ENCODE results near the gene HAPLN1.

The HAPLN1 gene

GRCh38 chr5:83718936-83719495, 1.6 kb downstream of the HAPLN1 start:
- H3K4me3 ChIP-seq (ENCODE audit: low read length) = no peak overlapping the region
- TF ChIP-seq CTCF (IDR thresholded peaks at IDR 0.05; ENCODE audit: insufficient read depth, low read depth, low read length, missing control alignments) = no peak
- no peak for DNase-seq (ENCODE audit: low read depth)

- peak; percentile 69 for DNase-seq (ENCODE audit: low read depth)
- peak; percentile 89 for TF ChIP-seq CTCF (IDR thresholded peaks at IDR 0.05; ENCODE audit: insufficient read depth, low read depth, low read length, missing control alignments)
- no peak overlapping the region for H3K4me3 ChIP-seq (ENCODE audit: low read length)
These were observed 2.3 kb downstream of the HAPLN1 start for GRCh38 chr5:83718195-83718825.

GRCh38 chr5:83715236-83716065, 5.2 kb downstream of the HAPLN1 start:
- DNase-seq (ENCODE audit: low read depth) = peak; percentile 45
- H3K4me3 ChIP-seq (ENCODE audit: low read length) = no peak overlapping the region
- no peak for TF ChIP-seq CTCF (IDR thresholded peaks at IDR 0.05; ENCODE audit: insufficient read depth, low read depth, low read length, missing control alignments)

GRCh38 chr5:83714810-83715209, 5.8 kb downstream of the HAPLN1 start:
- peak; percentile 42 for DNase-seq (ENCODE audit: low read depth)
- no peak for TF ChIP-seq CTCF (IDR thresholded peaks at IDR 0.05; ENCODE audit: insufficient read depth, low read depth, low read length, missing control alignments)
- H3K4me3 ChIP-seq (ENCODE audit: low read length) = no peak overlapping the region

GRCh38 chr5:83711982-83712601, 8.6 kb downstream of the HAPLN1 start:
- peak; percentile 71 for TF ChIP-seq CTCF (IDR thresholded peaks at IDR 0.05; ENCODE audit: insufficient read depth, low read depth, low read length, missing control alignments)
- no peak overlapping the region for H3K4me3 ChIP-seq (ENCODE audit: low read length)
- DNase-seq (ENCODE audit: low read depth) = peak; percentile 47

- no peak overlapping the region for H3K4me3 ChIP-seq (ENCODE audit: low read length)
- DNase-seq (ENCODE audit: low read depth) = no peak
- TF ChIP-seq CTCF (IDR thresholded peaks at IDR 0.05; ENCODE audit: insufficient read depth, low read depth, low read length, missing control alignments) = no peak
These were observed 10.7 kb downstream of the HAPLN1 start for GRCh38 chr5:83709973-83710372.

Measured in epithelial cell of esophagus (primary cell).